ENCODE data around the gene JAKMIP1.
"Not testable (repeated sequence)": the region's sequence is repeated elsewhere in the genome, so short reads cannot be mapped to it uniquely, and the experiment has no call there.

The JAKMIP1 gene

DNA sequence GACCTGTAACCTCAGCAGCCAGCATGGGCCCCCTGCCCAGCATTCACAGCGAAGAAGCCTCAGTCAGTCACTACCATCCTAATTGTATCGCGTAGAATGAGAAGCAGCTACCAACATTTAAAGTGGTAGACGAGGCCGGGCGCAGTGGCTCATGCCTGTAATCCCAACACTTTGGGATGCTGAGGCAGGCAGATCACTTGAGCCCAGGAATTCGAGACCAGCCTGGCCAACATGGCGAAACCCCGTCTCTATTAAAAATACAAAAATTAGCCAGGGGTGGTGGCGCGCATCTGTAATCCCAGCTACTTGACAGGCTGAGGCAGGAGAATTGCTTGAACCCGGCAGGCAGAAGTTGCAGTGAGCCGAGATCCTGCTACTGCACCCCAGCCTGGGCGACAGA is 59.3 kb downstream of the JAKMIP1 start:
- DNase-seq, result not testable (repeated sequence)

DNA sequence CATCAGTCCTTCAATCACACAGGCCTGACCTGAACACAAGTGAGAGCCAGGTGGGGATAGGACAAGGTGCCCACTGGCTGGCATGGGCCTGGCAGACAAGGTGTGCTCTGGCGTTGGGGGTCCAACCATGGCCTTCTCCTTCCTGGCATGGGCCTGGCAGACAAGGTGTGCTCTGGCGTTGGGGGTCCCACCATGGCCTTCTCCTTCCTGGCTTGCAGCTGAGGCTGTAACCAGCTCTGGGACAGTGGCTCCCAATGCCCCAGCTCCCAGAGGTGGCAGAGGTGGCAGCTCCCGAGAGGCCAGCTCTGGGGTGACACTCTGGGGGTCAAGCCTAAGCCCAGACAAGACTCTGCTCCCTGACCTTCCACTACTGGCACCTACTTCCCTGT is 62.6 kb downstream of the JAKMIP1 start:
- DNase-seq, result no peak

DNA sequence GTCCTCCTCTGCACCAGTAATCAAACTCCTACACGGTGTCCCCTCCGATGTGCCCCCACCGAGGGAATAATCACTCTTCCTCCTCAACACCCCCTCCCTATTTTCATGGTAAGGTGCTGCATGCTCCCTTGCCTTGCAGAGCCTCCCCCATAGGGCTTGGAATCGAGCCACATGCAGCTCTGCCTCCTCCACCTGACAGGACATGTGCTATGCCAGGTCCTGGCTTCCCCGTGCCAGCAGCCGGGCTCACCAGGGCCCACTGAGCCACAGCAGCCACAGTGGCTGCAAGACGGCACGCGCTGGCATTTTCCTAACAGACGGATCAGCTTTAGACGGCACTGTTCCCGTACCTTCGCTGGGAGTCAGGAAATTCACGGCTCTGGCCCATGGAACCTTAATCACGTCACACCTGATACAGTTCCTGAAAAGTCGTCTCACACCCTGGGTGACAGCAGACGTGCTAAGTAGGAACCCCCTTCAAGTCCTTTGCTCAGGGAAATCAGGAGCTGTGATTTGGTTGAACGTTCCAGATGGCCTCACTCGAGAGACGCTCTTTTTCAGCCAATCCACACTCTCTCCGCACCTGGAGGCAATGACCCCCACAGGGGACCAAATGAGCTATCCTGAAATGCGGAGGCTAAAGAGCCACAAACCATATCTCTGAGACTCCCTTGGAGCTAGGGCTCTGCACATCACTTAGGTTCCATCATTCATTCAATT is 63.2 kb downstream of the JAKMIP1 start:
- no peak for DNase-seq

DNA sequence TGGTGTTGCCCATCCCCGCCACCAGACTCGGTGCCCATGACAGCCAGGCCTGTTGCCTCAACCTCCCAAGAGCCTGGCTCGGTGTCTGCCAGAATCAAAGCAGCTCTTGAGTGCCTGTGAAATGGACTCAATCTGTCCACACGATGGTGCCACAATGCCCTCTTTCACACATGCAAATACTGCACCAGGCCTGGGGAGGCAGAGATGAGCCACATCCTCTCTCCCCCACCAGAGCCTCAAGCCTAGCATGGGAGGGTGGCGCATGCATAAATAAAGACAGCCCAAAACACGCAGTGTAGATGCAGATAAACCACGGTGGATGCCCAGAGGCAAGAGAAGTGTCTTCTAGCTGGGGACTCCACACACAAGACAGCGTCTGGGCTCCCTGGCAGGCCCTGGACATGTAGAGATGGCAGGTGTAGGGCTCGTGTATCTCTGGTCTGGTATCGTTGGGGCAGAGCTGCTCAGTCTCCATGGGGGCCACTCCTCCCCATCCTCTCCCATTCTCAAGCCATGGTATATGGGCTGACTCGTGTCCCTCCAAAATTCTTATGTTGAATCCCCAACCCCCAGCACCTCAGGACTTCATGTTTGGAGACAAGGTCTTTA is 65.6 kb downstream of the JAKMIP1 start:
- DNase-seq, result peak; percentile 50

DNA sequence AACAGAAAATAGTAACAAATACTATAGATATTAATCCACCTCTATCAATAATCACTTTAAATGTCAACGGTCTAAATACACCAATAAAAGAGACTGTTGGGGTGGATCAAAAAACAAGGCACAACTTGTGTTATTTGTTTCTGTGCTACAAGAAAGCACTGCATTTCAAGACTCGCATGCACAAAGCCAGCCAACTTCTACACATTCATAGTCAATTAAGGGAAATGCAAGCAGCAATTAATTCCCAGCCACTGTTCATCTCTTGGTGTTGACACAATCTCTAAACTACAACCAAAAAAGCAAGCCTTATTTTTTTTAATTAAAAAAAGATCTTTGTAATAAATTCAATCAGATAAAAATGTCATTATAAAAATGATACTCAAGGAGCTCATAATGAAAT is 67.6 kb downstream of the JAKMIP1 start:
- no peak for DNase-seq

DNA sequence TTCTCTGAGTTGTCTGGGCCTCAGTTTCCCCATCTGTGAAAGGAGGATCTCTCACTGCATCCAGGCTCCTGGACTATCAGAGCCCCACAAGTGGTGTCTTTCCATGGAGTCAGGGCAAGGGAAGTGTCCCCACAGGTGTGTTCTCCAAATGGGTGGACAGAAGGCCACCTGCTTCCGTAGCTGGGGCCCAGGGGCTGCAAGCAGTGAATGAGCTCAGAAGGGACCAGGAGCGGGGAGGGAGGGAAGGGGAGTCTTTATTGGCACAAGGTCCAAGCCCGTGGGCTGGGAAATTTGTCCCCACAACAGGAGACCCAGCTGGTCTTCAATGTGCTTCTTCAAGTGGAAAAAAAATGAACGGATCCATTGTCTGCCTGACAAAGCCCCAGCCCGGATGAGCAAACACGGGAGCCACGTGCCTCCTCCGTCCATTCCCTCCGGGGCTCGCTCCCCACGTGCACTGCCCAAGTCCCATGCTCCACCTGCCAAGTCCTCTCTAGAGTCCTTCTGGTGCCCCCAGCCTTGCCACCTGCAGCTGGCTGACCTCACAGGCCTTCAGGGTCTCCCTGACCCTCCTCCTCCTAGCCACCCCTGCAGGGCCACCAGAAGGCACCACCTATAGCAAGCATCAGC is 72.0 kb downstream of the JAKMIP1 start:
- DNase-seq, result no peak

DNA sequence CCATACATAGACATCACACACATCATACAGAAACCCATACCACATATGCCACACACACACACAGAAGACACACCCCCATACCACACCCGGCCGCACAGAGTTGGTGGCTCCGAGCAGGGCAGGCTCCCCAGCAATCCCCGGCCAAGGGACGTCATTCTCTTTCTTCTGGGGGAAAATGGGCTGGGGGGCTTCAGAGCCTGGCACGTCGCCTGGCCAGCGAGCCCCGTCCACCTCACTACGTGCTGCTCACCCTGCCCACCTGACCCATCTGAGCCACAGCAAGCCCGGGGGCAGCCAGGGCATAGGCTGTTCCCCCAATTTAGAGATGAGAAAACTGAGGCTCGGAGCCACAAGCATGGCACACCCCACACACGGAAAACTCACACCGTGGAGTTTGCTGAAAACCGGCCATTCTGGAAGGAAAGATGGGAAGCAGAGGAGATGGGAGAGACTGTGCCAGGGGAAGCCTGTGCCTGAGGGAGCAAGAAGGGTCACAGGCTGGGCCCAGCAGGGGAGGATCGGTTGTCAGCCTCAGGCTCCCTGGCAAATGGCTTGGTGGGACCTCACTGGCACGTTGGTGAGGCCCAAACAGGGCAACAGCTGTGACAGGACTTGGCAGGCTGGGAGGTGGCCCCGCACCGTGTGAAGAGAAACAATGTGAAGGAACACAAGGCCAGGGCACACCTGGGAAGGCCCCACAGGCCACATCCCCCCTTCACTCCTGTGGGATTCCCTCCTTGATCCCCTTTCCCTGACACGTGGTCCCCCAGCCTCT is 73.2 kb downstream of the JAKMIP1 start:
- DNase-seq, result no peak

DNA sequence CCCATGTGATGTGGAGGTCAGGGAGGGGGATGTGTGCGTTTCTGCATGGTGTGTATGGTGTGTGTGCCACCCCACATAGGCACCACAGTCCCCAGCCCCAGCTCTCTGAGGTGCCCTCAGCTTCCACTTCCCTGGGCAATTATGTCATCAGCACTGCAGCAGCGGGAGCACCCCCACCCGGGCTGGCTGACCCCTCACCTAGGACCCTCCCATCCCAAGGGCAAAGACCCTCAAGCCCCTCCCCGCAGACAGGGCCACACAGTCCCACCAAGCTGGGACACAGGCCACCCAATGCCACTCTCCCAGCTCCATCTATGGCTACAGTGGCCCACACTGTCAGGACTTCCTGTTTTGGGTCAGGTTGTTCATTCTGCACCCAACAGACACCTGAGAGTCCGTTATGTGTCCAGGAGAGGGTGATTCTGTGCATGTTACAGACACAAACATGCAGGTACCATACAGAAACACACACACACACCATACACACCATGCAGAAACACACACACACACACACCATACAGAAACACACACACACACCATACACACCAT is 75.2 kb downstream of the JAKMIP1 start:
- DNase-seq, result no peak

DNA sequence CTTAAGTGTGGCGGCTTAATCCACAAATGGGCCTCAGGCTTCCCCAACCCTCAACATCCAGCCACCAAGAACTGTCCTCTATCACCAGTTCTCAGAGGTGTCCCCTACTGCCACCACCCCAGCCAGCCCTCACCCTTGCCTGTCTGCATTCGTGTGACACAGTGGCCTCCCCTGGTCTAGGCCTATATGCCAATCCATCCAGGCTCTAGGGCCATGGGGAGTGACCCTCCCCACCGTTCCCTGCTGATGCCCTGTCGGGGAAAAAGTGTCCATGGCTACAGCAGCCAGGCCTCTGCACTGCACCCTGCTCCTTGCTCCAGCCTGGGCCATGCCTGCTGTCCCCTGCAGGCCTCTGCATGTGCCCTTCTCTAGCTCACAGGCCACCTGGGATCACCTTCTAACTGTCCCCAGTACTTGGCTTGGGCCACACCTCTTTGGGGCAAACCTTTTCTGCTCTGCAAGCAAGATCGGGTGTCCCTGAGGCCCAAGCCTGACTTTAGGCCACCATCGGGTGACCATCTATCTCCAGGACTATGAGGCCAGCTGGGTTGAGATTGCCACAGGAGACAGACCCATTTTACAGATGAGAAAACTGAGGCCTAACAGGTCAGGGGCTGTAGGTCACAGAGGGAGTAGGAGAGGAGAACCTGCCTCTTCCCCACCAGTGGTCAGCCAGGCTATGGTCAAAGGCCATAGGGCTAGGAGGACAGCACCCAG is 75.8 kb downstream of the JAKMIP1 start:
- no peak for DNase-seq

DNA sequence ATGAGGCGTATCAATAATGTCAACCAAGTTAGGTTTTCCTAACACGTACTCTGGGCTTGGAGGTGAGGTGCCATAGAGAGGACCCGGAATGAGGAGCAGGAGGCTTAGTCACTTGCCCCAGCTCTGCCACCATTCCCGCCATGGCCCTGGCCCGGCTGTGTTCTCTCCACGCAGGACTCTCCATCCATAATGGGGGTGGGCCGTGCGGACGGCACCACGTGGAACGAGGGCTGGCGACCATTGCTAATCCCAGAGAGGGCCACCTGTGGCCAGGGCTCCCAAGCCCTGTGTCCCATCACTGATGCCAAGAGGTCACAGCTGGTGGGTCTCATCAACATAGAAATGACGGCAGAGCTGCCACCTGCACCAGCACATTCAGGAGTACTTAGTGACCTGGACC is 76.4 kb downstream of the JAKMIP1 start:
- DNase-seq, result no peak

DNA sequence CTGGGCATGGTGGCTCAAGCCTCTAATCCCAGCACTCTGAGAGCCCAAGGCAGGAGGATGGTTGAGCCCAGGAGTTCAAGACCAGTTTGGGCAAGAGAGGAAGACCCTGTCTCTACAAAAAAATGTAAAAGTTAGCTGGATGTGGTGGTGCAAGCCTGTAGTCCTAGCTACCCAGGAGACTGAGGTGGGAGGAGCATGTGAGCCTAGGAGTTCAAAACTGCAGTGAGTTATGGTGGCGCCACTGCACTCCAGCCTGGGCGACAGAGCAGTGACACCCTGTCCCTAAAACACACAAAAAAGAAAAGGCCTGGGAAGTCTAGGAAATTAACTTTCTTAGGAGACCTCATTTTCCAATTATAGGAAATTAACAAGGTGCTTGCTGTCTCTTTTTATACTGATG is 76.8 kb downstream of the JAKMIP1 start:
- DNase-seq, result no peak

DNA sequence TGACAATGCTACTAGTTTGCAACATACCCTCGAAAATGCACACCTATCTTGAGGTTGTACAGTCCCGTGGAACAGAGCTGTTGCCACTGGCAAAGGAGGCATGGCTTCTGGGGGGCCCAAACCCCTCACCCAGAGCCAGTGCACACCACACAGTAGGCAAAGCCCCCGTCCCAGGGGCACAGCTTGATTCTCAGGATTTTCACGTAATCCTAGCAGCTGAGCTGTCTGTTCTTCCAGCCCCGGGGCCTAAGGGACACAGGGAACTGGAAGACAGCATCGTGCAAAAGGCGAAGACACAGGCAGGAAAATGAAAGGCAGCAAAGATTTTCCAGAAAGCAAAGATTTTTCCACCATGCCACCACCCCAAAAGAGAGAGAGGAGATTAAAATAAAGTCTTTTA is 77.2 kb downstream of the JAKMIP1 start:
- no peak for DNase-seq

DNA sequence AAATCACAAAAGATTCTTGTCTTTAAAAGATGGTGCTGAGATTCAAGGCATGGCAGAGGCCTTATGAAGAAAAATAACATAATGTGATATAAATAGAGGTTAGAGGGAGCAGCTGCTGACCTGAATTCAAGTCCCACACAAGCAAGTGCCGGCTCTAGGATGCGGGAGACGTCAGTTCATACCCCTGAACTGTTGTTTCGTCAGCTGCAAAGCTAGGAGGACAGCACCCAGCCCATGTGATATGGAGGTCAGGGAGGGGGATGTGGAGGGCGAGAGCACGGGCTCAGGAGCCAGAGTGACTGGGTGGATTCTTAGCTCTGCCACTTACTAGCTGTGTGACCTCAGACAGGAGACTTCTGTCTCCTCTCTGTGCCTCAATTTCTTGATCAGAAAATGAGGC is 77.9 kb downstream of the JAKMIP1 start:
- no peak for DNase-seq

DNA sequence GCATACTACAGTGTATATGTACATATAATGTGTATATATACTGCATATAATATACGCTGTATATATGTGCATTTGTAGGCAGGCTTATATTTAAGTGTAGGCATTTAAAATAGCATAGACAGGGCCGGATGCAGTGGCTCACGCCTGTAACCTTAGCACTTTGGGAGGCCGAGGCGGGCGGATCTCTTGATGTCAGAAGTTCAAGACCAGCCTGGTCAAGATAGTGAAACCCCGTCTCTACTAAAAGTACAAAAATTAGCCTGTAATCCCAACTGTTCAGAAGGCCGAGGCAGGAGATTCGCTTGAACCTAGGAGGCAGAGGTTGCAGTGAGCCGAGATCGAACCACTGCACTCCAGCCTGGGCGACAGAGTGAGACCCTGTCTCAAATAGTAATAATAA is 78.4 kb downstream of the JAKMIP1 start:
- no peak for DNase-seq

DNA sequence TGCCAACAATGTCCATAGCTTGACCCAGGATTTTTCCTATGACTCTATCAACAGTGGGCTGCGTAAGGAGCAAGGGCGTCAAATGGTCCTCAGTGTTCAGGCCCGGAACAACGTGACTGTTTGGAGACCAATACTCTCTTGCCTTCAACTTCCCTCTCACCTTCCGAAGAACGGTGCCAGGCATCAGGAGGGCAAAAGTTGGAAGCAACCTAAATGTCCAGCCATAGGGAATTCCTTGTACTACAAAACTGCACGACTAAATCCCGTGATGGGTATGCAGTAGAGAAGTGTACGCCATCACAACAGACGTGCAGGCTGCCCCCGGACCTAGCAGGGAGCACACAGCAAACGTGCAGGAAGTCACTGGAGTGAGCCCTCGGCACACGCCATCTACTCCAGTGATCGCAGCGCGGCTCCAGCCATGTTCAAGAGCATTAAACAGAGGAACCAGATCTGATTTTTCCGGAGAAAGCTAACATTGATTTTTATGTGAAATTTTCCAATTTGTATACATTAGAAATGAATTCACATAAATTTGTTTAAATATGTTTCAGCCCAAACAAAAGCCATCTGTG is 79.0 kb downstream of the JAKMIP1 start:
- no peak for DNase-seq

DNA sequence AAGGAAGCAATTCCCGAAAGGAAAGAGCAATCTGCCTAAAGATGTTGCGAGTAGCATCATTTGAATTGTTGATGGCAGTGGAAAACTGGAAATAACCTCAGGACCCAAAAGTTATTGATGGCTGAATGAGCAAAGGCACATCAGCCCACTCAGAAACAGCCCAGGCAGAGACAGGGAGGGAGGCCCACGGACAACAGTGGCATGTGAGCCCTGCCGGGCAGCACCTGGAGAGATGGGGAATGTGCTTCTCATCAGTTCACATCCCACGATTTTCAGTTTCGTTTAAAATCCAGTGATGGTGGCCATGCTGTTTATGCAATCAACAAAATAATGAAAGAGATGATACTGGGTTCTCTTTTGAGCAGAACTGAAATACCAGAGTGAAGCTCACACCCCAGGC is 80.0 kb downstream of the JAKMIP1 start:
- DNase-seq, result no peak

DNA sequence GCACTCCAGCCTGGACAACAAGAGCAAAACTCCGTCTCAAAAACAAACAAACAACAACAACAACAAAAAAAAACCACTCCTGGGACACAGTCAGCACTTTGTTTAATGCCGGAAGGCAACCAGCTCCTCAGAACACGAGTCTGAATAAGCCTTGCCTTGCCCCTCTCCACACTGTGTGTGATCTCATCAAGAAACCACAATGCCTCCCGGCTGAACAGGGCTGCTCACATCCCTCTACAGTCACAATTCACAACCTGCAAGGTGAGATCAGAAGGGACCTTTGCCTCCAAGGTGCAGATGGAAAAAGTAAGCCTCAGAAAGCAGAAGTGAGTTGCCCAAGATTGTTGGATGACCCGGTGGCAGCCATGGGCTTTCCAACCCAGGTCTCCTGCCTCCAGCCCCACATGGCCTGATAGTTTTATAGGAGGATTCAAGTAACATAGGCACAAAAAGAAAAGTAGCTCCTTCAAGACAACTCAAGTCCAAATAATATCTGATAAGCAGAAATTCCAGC is 80.8 kb downstream of the JAKMIP1 start:
- DNase-seq, result no peak

DNA sequence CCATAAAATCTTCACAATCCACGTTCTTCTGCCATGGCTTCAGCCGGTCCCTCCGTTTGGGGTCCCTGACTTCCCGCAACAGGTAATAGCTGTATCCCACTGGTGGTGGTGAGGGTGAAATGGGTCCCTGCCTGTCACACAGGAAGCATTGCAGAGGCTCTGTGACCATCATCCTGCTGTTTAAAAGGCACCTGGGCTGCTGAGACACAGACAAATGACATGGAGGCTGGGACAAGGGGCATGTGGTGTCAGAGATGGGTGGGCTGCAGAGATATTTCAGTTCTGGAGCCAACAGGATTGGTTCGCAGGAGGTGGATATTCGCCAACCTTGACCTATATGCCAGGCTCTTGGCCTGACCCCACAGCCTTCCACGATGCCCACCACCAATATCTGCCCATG is 82.1 kb downstream of the JAKMIP1 start:
- no peak for DNase-seq

DNA sequence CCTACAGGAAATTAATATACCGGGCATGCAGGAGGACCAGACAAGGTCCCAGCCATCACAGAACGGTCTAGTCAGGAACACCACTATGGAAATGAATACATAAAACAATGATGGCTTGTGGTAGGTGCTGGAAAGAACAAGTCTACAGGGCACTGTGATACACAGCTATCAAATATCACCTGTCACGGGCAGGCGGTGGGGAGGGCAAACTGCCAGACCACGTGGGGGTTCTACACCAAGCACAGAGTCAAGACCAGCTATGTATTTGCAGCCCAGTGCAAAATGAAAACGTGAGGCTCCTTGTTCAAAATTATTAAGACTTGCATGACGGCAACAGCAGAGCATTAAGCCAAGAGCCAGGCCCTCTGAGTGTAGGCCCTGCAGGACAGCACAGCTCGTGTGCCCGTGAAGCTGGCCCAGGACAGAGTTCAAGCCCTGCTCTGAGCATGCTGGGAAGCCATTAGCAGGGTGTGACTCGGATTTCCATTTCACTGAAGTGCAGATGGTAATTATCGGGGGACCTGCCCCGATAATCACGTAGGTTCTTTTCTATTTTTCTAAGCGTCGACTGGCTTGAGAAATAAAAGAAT is 83.6 kb downstream of the JAKMIP1 start:
- DNase-seq, result no peak

DNA sequence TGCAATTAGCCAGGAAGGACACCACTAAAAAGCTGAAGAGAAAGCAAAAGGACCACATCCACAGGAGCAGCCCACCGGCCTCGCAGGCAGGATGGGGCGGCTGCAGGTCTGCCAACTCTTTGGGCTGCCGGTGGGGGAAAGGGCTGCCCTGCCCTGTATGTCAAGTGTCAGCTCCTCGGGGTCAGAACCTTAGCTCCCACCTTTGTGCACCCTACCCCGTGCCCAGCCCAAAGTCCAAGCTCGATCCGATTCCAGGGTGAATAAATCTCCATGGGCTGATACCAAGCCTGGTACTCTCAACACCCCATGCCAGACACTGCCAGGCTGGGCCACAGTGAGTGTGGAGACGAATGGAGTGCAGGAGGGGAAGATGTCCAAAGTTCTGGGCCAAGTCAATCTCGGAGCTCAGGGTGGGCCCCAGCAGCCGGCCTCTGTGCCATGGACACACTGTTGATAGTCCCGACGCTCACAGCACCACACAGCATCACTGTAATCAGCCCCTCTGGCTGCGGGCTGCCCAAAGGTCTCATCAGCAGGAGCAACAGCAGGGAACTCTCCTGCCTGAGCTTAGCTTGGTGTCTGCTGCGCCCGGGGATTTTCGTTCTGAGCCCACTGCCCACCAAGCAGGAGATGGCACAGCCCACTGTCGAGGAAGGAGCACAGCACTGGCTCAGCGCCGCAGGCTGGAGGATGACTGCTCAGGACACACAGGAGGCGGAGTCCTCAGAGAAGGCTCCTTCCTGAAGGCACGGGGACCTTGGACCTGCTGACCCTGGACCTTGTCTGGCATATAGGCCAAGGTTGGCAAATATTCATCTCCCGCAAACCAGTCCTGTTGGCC is 84.4 kb downstream of the JAKMIP1 start:
- no peak for DNase-seq

DNA sequence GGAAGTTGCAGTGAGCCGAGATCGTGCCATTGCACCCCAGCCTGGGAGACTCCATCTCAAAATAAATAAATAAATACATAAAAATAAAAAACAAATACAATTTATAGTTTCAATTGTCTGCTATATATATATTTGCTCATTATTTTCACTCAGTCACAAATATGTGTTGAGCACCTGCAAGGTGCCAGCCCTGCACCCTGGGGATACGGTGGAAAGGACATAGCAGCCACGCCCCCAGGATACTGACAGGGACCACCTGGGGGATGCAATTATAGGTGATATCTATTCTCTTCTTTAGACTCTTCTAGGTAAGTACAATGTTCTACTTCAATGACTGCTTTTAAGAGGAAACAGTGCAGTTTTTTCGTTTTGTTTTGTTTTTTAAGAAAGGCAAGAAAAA is 85.0 kb downstream of the JAKMIP1 start:
- DNase-seq, result no peak
